ENCODE measurements around the gene RIPPLY3.

The RIPPLY3 gene

GRCh38 chr21:37061926-37062592, 55.6 kb downstream of the RIPPLY3 start:
- no peaks in the 10 kb centered on the region for H3K9me3 Mint-ChIP-seq
- ATAC-seq (replicated peaks; ENCODE audit: extremely low read depth, poor library complexity, severe bottlenecking), result no peak
- H3K36me3 Mint-ChIP-seq (ENCODE audit: insufficient read depth), result peaks cover 3% of the 10 kb centered on the region
- no peaks in the 10 kb centered on the region for H3K27me3 Mint-ChIP-seq
- no peak for DNase-seq (ENCODE audit: low spot score in 2 of 2)
- no peak overlapping the region for H3K4me3 Mint-ChIP-seq
- H3K4me1 Mint-ChIP-seq, result no peaks in the 10 kb centered on the region
- no peak overlapping the region for H3K27ac Mint-ChIP-seq (ENCODE audit: low read depth)

- Mint-ChIP-seq H3K4me1 (no peaks in the 10 kb centered on the region), H3K9me3 (no peaks in the 10 kb centered on the region), H3K4me3 (no peak overlapping the region), H3K27me3 (no peaks in the 10 kb centered on the region), H3K27ac (ENCODE audit: low read depth) (no peak overlapping the region), H3K36me3 (ENCODE audit: insufficient read depth) (peaks cover 5% of the 10 kb centered on the region)
- DNase-seq (ENCODE audit: low spot score in 2 of 2) (no peak), ATAC-seq (replicated peaks; ENCODE audit: extremely low read depth, poor library complexity, severe bottlenecking) (no peak)
Observed at GRCh38 chr21:37062593-37062935, 56.1 kb downstream of the RIPPLY3 start.

- Mint-ChIP-seq H3K9me3 (no peaks in the 10 kb centered on the region), H3K4me1 (no peaks in the 10 kb centered on the region), H3K4me3 (no peak overlapping the region), H3K27ac (ENCODE audit: low read depth) (no peak overlapping the region), H3K27me3 (no peaks in the 10 kb centered on the region), H3K36me3 (ENCODE audit: insufficient read depth) (peaks cover 8% of the 10 kb centered on the region)
- DNase-seq (ENCODE audit: low spot score in 2 of 2), result no peak
- no peak for ATAC-seq (replicated peaks; ENCODE audit: extremely low read depth, poor library complexity, severe bottlenecking)
Observed at GRCh38 chr21:37063433-37063832, 56.9 kb downstream of the RIPPLY3 start.

GRCh38 chr21:37064841-37065240, 58.3 kb downstream of the RIPPLY3 start:
- Mint-ChIP-seq H3K4me1 (peaks cover 2% of the 10 kb centered on the region), H3K27me3 (no peaks in the 10 kb centered on the region), H3K27ac (ENCODE audit: low read depth) (no peak overlapping the region), H3K9me3 (no peaks in the 10 kb centered on the region), H3K36me3 (ENCODE audit: insufficient read depth) (peaks cover 15% of the 10 kb centered on the region), H3K4me3 (no peak overlapping the region)
- DNase-seq (ENCODE audit: low spot score in 2 of 2) (no peak), ATAC-seq (replicated peaks; ENCODE audit: extremely low read depth, poor library complexity, severe bottlenecking) (no peak)

GRCh38 chr21:37065561-37066177, 59.2 kb downstream of the RIPPLY3 start:
- Mint-ChIP-seq H3K9me3 (no peaks in the 10 kb centered on the region), H3K4me3 (no peak overlapping the region), H3K27me3 (no peaks in the 10 kb centered on the region), H3K27ac (ENCODE audit: low read depth) (no peak overlapping the region), H3K4me1 (peaks cover 10% of the 10 kb centered on the region), H3K36me3 (ENCODE audit: insufficient read depth) (peaks cover 19% of the 10 kb centered on the region)
- ATAC-seq (replicated peaks; ENCODE audit: extremely low read depth, poor library complexity, severe bottlenecking), result no peak
- no peak for DNase-seq (ENCODE audit: low spot score in 2 of 2)
